ENCODE data around the gene CUL2. TPM values are rescaled to one million over a fixed set of nuclear protein-coding genes. Genes with fewer than 3 reads are reported as not detected.

The CUL2 gene
- total and polyA plus RNA-seq, 7 donors, result 12.0 to 37.1 (median 22.5) TPM

- no peak for TF ChIP-seq POLR2AphosphoS5 (IDR thresholded peaks at IDR 0.05)
- peak in 3 of 4 experiments; percentile 11 to 38 (median 30) for TF ChIP-seq CTCF (IDR thresholded peaks at IDR 0.05)
- DNase-seq, result no peak
- Histone ChIP-seq H3K27me3 (no peaks in the 10 kb centered on the region), H3K4me1 (no peaks in the 10 kb centered on the region), H3K4me3 (no peak overlapping the region), H3K27ac (no peak overlapping the region), H3K36me3 (peaks cover 11 to 95% (median 16%) of the 10 kb centered on the region in 4 donors), H3K9me3 (no peaks in the 10 kb centered on the region)
- intact Hi-C loops (cut with DNase I), result loop anchor here (5.0 kb wide), 1 partner anchor 360 kb away; no protein-coding TSS in a partner anchor
These were observed 62.6 kb downstream of the CUL2 start for GRCh38 chr10:35027567-35027966.

- Histone ChIP-seq H3K9me3 (no peaks in the 10 kb centered on the region), H3K27ac (no peak overlapping the region), H3K4me1 (no peaks in the 10 kb centered on the region), H3K4me3 (no peak overlapping the region), H3K36me3 (peaks cover 11 to 90% (median 16%) of the 10 kb centered on the region in 4 donors), H3K27me3 (no peaks in the 10 kb centered on the region)
- no peak for DNase-seq
- intact Hi-C loops (cut with DNase I), result loop anchor here (5.0 kb wide), 1 partner anchor 359 kb away; no protein-coding TSS in a partner anchor
- no peak for TF ChIP-seq POLR2A (IDR thresholded peaks at IDR 0.05)
- no peak for TF ChIP-seq POLR2AphosphoS5 (IDR thresholded peaks at IDR 0.05)
- no peak for TF ChIP-seq CTCF (IDR thresholded peaks at IDR 0.05)
- no peak for TF ChIP-seq EP300 (IDR thresholded peaks at IDR 0.05)
These were observed 64.2 kb downstream of the CUL2 start for GRCh38 chr10:35025916-35026315.

- Histone ChIP-seq H3K27me3 (no peaks in the 10 kb centered on the region), H3K4me3 (no peak overlapping the region), H3K4me1 (no peaks in the 10 kb centered on the region), H3K27ac (no peak overlapping the region), H3K36me3 (peaks cover 0 to 68% (median 6%) of the 10 kb centered on the region in 4 donors), H3K9me3 (no peaks in the 10 kb centered on the region)
- intact Hi-C loops (cut with DNase I), result no loop called here
- 76 to 87% methylated on average over 2 of the region's 2 CpGs for WGBS, 2 donors
- TF ChIP-seq POLR2AphosphoS5 (IDR thresholded peaks at IDR 0.05) (no peak), CTCF (IDR thresholded peaks at IDR 0.05) (no peak), POLR2A (IDR thresholded peaks at IDR 0.05) (no peak), EP300 (IDR thresholded peaks at IDR 0.05) (no peak)
- no peak for DNase-seq
These were observed 69.7 kb downstream of the CUL2 start for GRCh38 chr10:35020481-35020880.

- intact Hi-C loops (cut with DNase I), result no loop called here
These were observed 70.8 kb downstream of the CUL2 start for GRCh38 chr10:35019041-35020024.

More at GRCh38 chr10:35019041-35020024, 70.8 kb downstream of the CUL2 start:
- no peaks in the 10 kb centered on the region for H3K4me1 ChIP-seq
- H3K4me3 ChIP-seq, result no peak overlapping the region
- 85 to 87% methylated on average over 8 of the region's 8 CpGs for whole genome bisulfite sequencing, 2 donors
- peaks cover 0 to 58% (median 5%) of the 10 kb centered on the region in 4 donors for H3K36me3 ChIP-seq
- no peak for TF ChIP-seq POLR2A (IDR thresholded peaks at IDR 0.05)
- no peak for TF ChIP-seq CTCF (IDR thresholded peaks at IDR 0.05)
- no peak for TF ChIP-seq EP300 (IDR thresholded peaks at IDR 0.05)
- TF ChIP-seq POLR2AphosphoS5 (IDR thresholded peaks at IDR 0.05), result no peak
- no peaks in the 10 kb centered on the region for H3K27me3 ChIP-seq
- no peaks in the 10 kb centered on the region for H3K9me3 ChIP-seq
- DNase-seq, result no peak
- H3K27ac ChIP-seq, result no peak overlapping the region
